PC-9 (cell line): ENCODE results near the gene FAM217B. TPM values are rescaled to one million over a fixed set of nuclear protein-coding genes. Genes with fewer than 3 reads are reported as not detected.

Source experiments
- BruUV-seq: library from RNA; stranded (reverse); fragments of 400-500 nt; replicated peaks from 2 replicates; lab custom pipeline; 2021; lab: Mats Ljungman, UMichigan
- CTCF ChIA-PET: fragments of 300-600 bp; sonication (Branson Sonifier 250); formaldehyde crosslinking; loops from one replicate; lab custom pipeline; 2022; ENCODE audit warnings: antibody characterized with exemption; lab: Charles Lee
- POLR2A ChIA-PET: fragments of 300-600 bp; sonication (Branson Sonifier 250); formaldehyde crosslinking; loops from one replicate; lab custom pipeline; 2022; ENCODE audit warnings: antibody characterized with exemption; ENCODE audit not compliant: unreplicated experiment; lab: Charles Lee
- DNase-seq, 2 experiments: peaks; one replicate each; pipeline versions ENCODE4 v3.0.0 to v3.0.0-alpha.2; 2015 to 2022; ENCODE audit warnings: mixed read lengths in 1 of 2
- H2AFZ ChIP-seq: fragments of 200-600 bp; sonication (generic); 2 replicates; pipeline ENCODE4 v1.8.1; 2017; ENCODE audit warnings: antibody characterized with exemption
- H3F3A ChIP-seq: fragments of 200-600 bp; sonication (generic); 2 replicates; pipeline ENCODE4 v1.8.1; 2017; ENCODE audit warnings: antibody characterized with exemption, mild to moderate bottlenecking, low read depth; ENCODE audit not compliant: insufficient read depth
- H3K27ac ChIP-seq: fragments of 200-600 bp; sonication (generic); 2 replicates; pipeline ENCODE4 v1.6.1; 2016; ENCODE audit warnings: mixed run types
- H3K27me3 ChIP-seq: fragments of 200-600 bp; sonication (generic); 2 replicates; pipeline ENCODE4 v1.6.1; 2016; ENCODE audit warnings: low read depth, mixed run types; ENCODE audit not compliant: insufficient read depth
- H3K36me3 ChIP-seq: fragments of 200-600 bp; sonication (generic); 2 replicates; pipeline ENCODE4 v1.6.1; 2016; ENCODE audit warnings: low read depth, mixed run types
- H3K4me1 ChIP-seq: fragments of 200-600 bp; sonication (generic); replicated peaks from 2 replicates; pipeline ENCODE4 v1.6.1; 2016; ENCODE audit warnings: mixed run types; ENCODE audit not compliant: insufficient read depth
- H3K4me2 ChIP-seq: fragments of 200-600 bp; sonication (generic); 2 replicates; pipeline ENCODE4 v1.6.1; 2017; ENCODE audit warnings: mixed run types
- H3K4me3 ChIP-seq: fragments of 200-600 bp; sonication (generic); 2 replicates; pipeline ENCODE4 v1.6.1; 2016; ENCODE audit warnings: mixed run types
- H3K79me2 ChIP-seq: fragments of 200-600 bp; sonication (generic); 2 replicates; pipeline ENCODE4 v1.6.1; 2017; ENCODE audit warnings: low read depth, mixed run types
- H3K9me2 ChIP-seq: fragments of 200-600 bp; sonication (generic); 2 replicates; pipeline ENCODE4 v1.8.1; 2017; ENCODE audit warnings: mild to moderate bottlenecking; ENCODE audit not compliant: insufficient read depth
- H3K9me3 ChIP-seq: fragments of 200-600 bp; sonication (generic); 2 replicates; pipeline ENCODE4 v1.8.1; 2016; ENCODE audit warnings: low read depth; ENCODE audit not compliant: insufficient read depth
- H4K20me1 ChIP-seq: fragments of 200-600 bp; sonication (generic); 2 replicates; pipeline ENCODE4 v1.8.1; 2017; ENCODE audit not compliant: insufficient read depth
- CTCF ChIP-seq: fragments of 200-600 bp; sonication (generic); conservative IDR thresholded peaks from 2 replicates; pipeline ENCODE4 v1.6.1; 2017; ENCODE audit warnings: mixed run types, antibody characterized with exemption, mild to moderate bottlenecking, moderate library complexity
- EZH2 ChIP-seq: fragments of 200-600 bp; sonication (generic); IDR thresholded peaks from 2 replicates; pipeline ENCODE4 v1.8.0; 2017; ENCODE audit warnings: antibody characterized with exemption, low read depth
- intact Hi-C: fragments of 100-400 bp; cut with micrococcal nuclease; formaldehyde crosslinking; loops from one replicate; pipeline ENCODE4 v1.10.0; 2022; ENCODE audit not compliant: unreplicated experiment
- total RNA-seq: library from RNA; stranded (reverse); gene quantifications from 2 replicates; pipeline ENCODE4 v1.2.3, GENCODE V29; 2021

FAM217B gene
- total RNA-seq, 1 experiment from 2014 or later = 20.2 TPM

GRCh38 chr20:59902470-59902869 lies 37.7 kb upstream of the FAM217B start:
- ChIA-PET CTCF (no interaction called here), POLR2A (no interaction called here)
- intact Hi-C loops = no loop called here
- H2AFZ ChIP-seq = no peak overlapping the region
- TF ChIP-seq EZH2 (no peak), CTCF (no peak)
- H3K9me2 ChIP-seq = no peaks in the 10 kb centered on the region
- peaks cover 4% of the 10 kb centered on the region; the same call in 1 of the 2 replicates for H3F3A ChIP-seq
- H3K36me3 ChIP-seq = no peaks in the 10 kb centered on the region
- H3K27me3 ChIP-seq = no peaks in the 10 kb centered on the region
- no peaks in the 10 kb centered on the region for H3K9me3 ChIP-seq
- H3K4me3 ChIP-seq = no peak overlapping the region
- no peak overlapping the region for H3K27ac ChIP-seq
- H3K4me1 ChIP-seq = no peaks in the 10 kb centered on the region
- no peak for DNase-seq
- no TSS peak for BruUV-seq
- H3K79me2 ChIP-seq = no peaks in the 10 kb centered on the region
- H3K4me2 ChIP-seq = no peak overlapping the region
- H4K20me1 ChIP-seq = no peaks in the 10 kb centered on the region

- Histone ChIP-seq H4K20me1 (no peaks in the 10 kb centered on the region), H3K9me3 (no peaks in the 10 kb centered on the region), H3K27ac (no peak overlapping the region), H3K36me3 (no peaks in the 10 kb centered on the region), H3K79me2 (no peaks in the 10 kb centered on the region), H3K4me1 (no peaks in the 10 kb centered on the region), H3K4me3 (no peak overlapping the region), H3K27me3 (no peaks in the 10 kb centered on the region), H2AFZ (no peak overlapping the region), H3K9me2 (no peaks in the 10 kb centered on the region), H3K4me2 (no peak overlapping the region), H3F3A (peaks cover 4% of the 10 kb centered on the region; the same call in 1 of the 2 replicates)
- TF ChIP-seq EZH2 (no peak), CTCF (no peak)
- CTCF ChIA-PET = no interaction called here
- BruUV-seq = no TSS peak
- intact Hi-C loops = no loop called here
- POLR2A ChIA-PET = no interaction called here
- DNase-seq = no peak
Measured at GRCh38 chr20:59903621-59904020, 36.6 kb upstream of the FAM217B start.

- no peaks in the 10 kb centered on the region for H3K9me2 ChIP-seq
- no peaks in the 10 kb centered on the region for H3K9me3 ChIP-seq
- ChIA-PET CTCF (no interaction called here), POLR2A (no interaction called here)
- intact Hi-C loops = no loop called here
- H2AFZ ChIP-seq = no peak overlapping the region
- no peak for DNase-seq
- no peaks in the 10 kb centered on the region for H3K4me1 ChIP-seq
- H3K4me2 ChIP-seq = no peak overlapping the region
- no TSS peak for BruUV-seq
- no peaks in the 10 kb centered on the region; the same call in 1 of the 2 replicates for H3F3A ChIP-seq
- H3K79me2 ChIP-seq = no peaks in the 10 kb centered on the region
- TF ChIP-seq CTCF (no peak), EZH2 (no peak)
- H3K27me3 ChIP-seq = no peaks in the 10 kb centered on the region
- no peaks in the 10 kb centered on the region for H3K36me3 ChIP-seq
- H3K4me3 ChIP-seq = no peak overlapping the region
- no peaks in the 10 kb centered on the region for H4K20me1 ChIP-seq
- no peak overlapping the region for H3K27ac ChIP-seq
Measured at GRCh38 chr20:59908855-59909254, 31.3 kb upstream of the FAM217B start.
